Measurements from ENCODE around the gene ATP9B.

The ATP9B gene

GRCh38 chr18:79385708-79386341 lies 316.6 kb downstream of the ATP9B start:
- peak; percentile 43 for DNase-seq

- DNase-seq, result peak; percentile 16
These were observed 317.4 kb downstream of the ATP9B start for GRCh38 chr18:79386547-79386946.

- DNase-seq, result no peak
These were observed 318.0 kb downstream of the ATP9B start for GRCh38 chr18:79387214-79387613.

- no peak for DNase-seq
These were observed 318.4 kb downstream of the ATP9B start for GRCh38 chr18:79387615-79388014.

GRCh38 chr18:79388043-79388442 lies 318.8 kb downstream of the ATP9B start:
- peak; percentile 19 for DNase-seq

- DNase-seq, result peak; percentile 17
These were observed 320.5 kb downstream of the ATP9B start for GRCh38 chr18:79389689-79390088.

GRCh38 chr18:79392226-79392625 lies 323.0 kb downstream of the ATP9B start:
- DNase-seq, result peak; percentile 20

- DNase-seq, result peak; percentile 73
These were observed 324.0 kb downstream of the ATP9B start for GRCh38 chr18:79393181-79393634.

- DNase-seq, result peak; percentile 97
These were observed 324.7 kb downstream of the ATP9B start for GRCh38 chr18:79393635-79394533.

- DNase-seq, result peak; percentile 93
These were observed 325.5 kb downstream of the ATP9B start for GRCh38 chr18:79394534-79395307.

GRCh38 chr18:79395308-79395640 lies 326.1 kb downstream of the ATP9B start:
- DNase-seq, result no peak

- peak; percentile 93 for DNase-seq
These were observed 326.7 kb downstream of the ATP9B start, which contains the start of gene NFATC1 for GRCh38 chr18:79395761-79396404. Gene NFATC1 (plus strand): TSS chr18:79395930. CDS start chr18:79396225, 295 bp downstream.

GRCh38 chr18:79396431-79397246 lies 327.4 kb downstream of the ATP9B start:
- peak; percentile 73 for DNase-seq

- DNase-seq, result peak; percentile 20
These were observed 328.1 kb downstream of the ATP9B start for GRCh38 chr18:79397247-79397829.

GRCh38 chr18:79397830-79398761 lies 328.9 kb downstream of the ATP9B start:
- DNase-seq, result peak; percentile 31

GRCh38 chr18:79399275-79400081 lies 330.3 kb downstream of the ATP9B start:
- DNase-seq, result no peak

- DNase-seq, result peak; percentile 83
These were observed 330.9 kb downstream of the ATP9B start for GRCh38 chr18:79400091-79400590.

GRCh38 chr18:79400591-79401381 lies 331.6 kb downstream of the ATP9B start:
- DNase-seq, result peak; percentile 84

All from right hindlimb (tissue), 1 donor.